HL-60/S4 (cell line): Measurements from ENCODE around the gene CREB3L4.
"Not testable (repeated sequence)": the region's sequence is repeated elsewhere in the genome, so short reads cannot be mapped to it uniquely, and the experiment has no call there.

Experiments used
- in situ Hi-C: fragments of 300-500 bp; cut with MboI; formaldehyde crosslinking; loops from 2 replicates; pipeline ENCODE4 v1.14.3; 2022; ENCODE audit warnings: low sequenced_read_pairs

Gene CREB3L4

DNA sequence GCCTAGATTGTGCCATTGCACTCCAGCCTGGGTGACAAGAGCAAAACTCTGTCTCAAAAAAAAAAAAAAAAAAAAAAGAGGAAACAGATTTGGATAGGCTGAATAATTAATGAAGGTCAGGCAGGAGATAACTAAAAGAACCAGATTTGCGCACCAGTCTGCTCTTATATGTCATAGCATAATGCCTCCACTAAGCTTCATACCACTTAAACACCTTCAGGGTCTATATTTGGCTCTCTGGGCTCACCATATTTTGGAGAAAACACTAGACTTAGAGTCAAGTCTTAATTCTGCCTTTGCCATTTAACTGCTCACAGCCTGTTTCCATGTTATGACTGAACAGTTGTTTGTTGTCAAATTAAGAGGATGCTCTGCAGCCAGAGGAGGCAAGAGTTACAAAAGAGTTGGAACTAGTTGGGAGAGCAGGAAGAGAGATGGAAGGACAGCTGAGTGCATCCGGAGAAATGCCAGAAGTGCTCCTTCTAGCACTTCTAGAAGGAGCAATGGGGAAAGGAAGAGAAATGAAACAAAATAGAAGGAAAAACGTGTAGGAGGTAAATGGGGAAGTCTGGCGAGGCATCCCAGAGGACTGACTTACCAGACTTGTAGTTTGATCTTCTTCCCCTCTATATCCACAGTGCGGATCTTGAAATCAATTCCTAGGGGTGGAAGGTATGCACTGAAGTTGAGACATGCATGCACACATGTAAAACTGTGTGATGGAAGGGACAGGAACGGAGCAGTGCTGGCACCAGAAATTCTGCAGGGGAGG, 16.6 kb downstream of the CREB3L4 start:
- in situ Hi-C loops = loop anchor here (10.0 kb wide), 1 partner anchor 470 kb away; no protein-coding TSS in a partner anchor

DNA sequence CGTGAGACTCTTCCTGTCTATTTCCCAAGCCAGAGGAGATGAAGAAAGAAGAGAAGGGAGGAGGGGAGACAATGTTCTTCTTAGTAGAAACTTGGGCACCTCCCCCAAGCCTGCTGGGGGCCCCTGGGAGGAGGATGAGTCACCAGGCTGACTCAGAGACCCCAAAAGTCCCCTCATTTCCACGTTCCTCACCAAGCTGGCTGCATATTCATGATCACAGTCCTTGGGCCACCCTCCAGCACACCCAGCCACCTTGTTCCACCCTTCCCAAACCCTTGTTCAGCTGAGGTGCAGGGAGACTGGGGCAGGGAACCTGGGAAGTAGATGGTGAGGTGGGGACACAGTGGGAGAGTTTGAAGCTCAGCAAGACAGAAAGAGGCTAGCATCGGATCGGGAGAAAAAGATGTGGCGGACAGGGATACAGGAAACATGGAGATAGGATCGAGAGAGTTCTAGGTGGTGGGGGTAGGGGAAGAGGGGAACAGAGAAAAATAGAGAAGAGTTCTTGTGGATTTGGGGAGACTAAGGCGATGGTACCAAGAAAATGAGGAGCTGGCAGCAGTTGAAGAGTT, 17.7 kb downstream of the CREB3L4 start:
- in situ Hi-C loops = loop anchor here (5.0 to 10.0 kb wide), 2 partner anchors 308 to 471 kb away; partner anchors contain the start of gene NPR1

- in situ Hi-C loops = loop anchor here (5.0 to 10.0 kb wide), 2 partner anchors 309 to 471 kb away; partner anchors contain the start of gene NPR1
Observed at GRCh38 chr1:153985941-153986761, 18.4 kb downstream of the CREB3L4 start, which contains the start of gene RAB13. Gene RAB13, minus strand, starts transcription at chr1:153986339. Its CDS starts 103 bp downstream, at chr1:153986236.

GRCh38 chr1:153987621-153988020, 19.9 kb downstream of the CREB3L4 start:
- in situ Hi-C loops = loop anchor here (5.0 to 10.0 kb wide), 2 partner anchors 310 to 473 kb away; partner anchors contain the start of gene NPR1

DNA sequence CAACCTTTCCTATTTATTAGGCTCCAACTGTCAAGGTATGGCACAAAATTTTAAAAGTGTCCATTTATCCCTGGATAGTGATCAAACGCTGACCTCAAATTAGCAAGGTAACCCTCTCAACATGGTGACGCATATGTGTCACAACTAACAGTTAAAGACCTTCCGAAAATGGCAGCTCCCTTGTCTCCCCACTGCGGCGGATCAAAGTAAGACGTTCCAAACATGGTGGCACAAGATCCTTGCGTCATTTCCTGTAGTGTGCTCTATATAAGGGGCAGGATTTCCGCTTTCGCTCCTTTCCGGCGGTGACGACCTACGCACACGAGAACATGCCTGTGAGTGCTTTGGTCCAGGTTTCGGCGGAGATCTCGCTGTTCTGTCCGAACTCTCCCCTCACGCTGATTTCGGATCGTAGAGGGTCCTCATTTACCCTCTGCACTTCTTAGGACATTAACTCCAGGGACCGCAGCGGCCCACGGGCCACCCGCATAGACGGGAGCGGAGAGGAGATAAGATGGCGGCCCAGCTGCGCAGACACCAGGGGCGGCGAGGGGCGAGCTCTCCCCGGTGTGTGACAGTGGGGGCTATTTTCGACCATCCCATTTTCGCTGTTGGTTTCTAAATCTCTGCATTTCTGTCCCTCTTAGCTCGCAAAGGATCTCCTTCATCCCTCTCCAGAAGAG, 22.9 kb downstream of the CREB3L4 start, which contains the start of gene RPS27:
TSS of gene RPS27 (plus strand) at position 295 of the 683 bp plus-strand sequence. CDS start at position 330, 35 bp downstream.
- in situ Hi-C loops = no loop called here

- in situ Hi-C loops = no loop called here
Observed at GRCh38 chr1:153991151-153991630, 23.5 kb downstream of the CREB3L4 start.

DNA sequence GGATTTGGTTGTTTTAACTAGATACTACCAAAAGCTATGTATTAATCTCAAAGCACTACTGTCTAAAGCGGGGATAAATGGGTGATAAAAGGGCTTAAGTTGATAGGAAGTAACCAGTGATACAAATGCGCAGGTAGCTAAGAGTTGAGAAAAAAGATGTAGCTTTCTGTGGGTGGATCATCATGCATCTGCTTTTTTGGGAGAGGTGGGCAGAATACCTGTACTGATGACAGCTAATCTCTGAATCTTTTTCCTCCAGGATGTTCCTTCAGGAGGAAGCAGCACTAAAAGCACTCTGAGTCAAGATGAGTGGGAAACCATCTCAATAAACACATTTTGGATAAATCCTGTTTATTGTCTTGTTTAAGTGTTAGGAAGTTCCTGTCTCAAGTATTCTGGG, 24.1 kb downstream of the CREB3L4 start:
- in situ Hi-C loops = no loop called here

GRCh38 chr1:153995202-153995601, 27.5 kb downstream of the CREB3L4 start:
- in situ Hi-C loops = no loop called here

- in situ Hi-C loops = no loop called here
Observed at GRCh38 chr1:153995640-153996039, 27.9 kb downstream of the CREB3L4 start.

DNA sequence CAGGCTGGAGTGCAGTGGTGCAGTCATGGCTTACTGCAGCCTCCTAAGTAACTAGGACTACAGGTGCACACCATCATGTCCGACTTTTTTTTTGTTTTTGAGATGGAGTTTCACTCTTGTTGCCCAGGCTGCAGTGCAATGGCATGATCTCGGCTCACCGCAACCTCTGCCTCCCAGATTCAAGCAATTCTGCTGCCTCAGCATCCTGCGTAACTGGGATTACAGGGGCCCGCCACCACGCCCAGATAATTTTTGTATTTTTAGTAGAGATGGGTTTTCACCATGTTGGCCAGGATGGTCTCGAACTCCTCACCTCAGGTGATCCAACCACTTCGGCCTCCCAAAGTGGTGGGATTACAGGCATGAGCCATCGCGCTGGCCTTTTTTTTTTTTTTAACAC, 29.2 kb downstream of the CREB3L4 start:
- in situ Hi-C loops = not testable (repeated sequence)

DNA sequence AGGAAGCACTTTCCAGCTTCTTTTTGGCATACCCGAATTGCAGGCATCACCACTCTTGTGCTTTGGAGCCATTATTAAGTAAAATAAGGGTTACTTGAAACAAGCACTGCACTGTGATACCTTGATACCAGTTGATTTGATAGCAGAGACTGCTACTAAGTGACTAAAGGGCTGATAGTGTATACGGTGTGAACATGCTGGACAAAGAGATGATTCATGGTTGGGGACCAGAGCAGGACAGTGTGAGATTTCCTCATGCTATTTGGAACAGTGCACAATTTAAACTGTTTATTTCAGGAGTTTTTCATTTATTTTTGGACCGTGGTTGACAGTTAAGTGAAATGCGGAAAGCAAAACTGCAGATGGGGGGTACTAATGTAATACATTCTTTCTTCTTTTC, 32.7 kb downstream of the CREB3L4 start:
- in situ Hi-C loops = no loop called here

GRCh38 chr1:154006136-154006535, 38.4 kb downstream of the CREB3L4 start:
- in situ Hi-C loops = no loop called here

DNA sequence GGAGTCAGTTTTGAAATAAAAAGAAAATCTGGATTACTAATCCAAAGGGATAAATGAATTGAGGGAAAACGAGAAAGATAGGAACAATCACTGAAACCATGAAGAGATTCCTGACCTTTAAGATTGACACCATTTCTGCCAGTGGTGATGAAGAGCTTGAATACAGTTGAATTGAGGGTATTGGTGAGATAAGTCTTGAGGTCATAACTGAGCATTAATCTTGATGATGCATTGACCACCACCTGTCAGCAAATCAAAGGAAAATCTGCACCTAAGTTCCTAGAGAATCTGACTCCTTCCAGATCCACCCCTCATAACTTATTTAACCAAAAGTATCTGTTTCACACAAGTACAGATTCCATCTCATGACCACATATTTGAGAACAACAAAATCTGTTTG, 44.4 kb downstream of the CREB3L4 start:
- in situ Hi-C loops = no loop called here

DNA sequence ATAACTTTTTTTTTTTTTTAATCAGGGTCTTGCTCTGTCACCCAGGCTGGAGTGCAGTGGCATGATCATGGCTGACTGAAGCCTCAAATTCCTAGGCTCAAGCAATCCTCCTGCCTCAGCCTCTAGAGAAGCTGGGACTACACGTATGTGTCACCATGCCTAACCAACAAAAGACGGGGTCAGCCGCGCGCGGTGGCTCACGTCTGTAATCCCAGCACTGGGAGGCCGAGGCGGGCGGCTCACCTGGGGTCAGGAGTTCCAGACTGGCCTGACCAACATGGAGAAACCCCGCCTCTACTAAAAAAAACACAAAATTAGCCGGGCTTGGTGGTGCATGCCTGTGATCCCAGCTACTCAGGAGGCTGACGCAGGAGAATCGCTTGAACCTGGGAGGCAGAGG, 44.8 kb downstream of the CREB3L4 start:
- in situ Hi-C loops = not testable (repeated sequence)

DNA sequence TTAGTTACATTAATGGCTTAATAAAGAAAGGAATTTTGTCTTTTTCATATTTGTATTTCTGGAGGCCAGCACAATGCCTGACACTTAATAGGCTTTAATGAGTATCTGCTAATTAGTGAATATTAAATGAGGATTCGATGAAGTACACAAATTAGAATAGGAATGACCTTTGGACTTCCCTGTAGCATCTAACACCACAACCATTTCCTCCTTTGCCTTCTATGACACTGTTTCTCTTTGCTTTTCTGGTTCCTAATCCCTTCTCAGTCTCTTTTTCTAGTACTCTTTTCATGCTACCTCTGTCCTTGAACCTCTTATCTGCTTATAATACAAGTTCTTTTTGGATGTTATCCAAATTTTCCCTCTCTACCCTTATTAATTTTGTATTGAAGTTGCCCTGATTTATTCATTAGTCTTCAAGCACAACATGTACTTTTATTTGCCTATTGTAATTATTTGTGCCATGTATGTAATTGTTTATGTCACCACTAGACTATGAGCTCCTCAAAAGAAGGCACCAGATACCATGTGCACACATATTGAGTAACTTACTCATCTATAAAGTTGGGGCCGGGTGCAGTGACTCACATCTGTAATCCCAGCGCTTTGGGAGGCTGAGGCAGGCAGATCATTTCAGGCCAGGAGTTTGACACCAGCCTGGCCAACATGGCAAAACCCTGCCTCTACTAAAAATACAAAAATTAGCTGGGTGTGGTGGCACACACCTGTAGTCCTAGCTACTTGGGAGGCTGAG, 46.6 kb downstream of the CREB3L4 start:
- in situ Hi-C loops = no loop called here

- in situ Hi-C loops = no loop called here
Observed at GRCh38 chr1:154019269-154019668, 51.6 kb downstream of the CREB3L4 start.

DNA sequence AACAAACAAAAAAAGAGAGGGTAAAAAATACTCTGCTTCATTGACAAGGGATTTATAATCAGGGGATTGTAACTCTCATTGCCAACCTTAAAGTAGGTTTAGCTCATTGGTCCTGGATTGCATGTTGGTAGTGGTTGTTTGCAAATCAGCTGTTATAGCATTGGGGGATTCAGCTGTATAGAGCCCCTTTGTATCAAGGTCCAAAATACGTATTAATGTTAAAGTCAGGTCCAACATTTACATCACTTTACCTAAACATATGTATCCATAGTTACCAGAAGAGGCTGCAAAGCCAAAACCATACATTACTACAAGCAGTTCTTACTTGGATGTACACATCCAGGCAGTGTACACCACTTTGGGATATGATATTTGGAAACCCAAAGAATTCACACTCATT, 52.2 kb downstream of the CREB3L4 start:
- in situ Hi-C loops = no loop called here
